Fibroblast of skin of right biceps (primary cell): ENCODE measurements around the gene BPIFB4.
"Not testable (repeated sequence)": the region's sequence is repeated elsewhere in the genome, so short reads cannot be mapped to it uniquely, and the experiment has no call there.

Source experiments
- DNase-seq: peaks from one replicate; pipeline ENCODE4 v3.0.0-alpha.2; 2013

BPIFB4 gene

GRCh38 chr20:33091147-33091546 lies 11.7 kb downstream of the BPIFB4 start:
- no peak for DNase-seq

DNA sequence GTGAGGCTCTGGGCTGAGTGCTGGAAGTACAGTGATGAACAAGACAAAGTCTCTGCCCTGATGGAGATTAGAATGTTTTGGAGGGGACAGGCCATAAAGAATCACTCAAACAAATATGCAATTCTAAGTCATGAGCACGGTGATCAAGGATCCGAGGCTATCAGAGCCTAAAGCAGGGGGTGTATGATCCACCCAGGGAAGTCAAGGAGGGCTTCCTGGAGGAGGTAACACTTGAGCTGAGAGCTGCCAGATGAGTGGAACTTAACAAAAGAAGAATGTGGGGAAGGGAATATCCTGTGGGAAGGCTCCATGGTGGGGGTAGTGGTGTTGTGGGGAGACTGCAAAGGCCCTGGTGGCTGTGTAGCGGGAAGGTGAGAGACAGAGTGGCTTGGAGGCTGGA lies 12.2 kb downstream of the BPIFB4 start:
- no peak for DNase-seq

- no peak for DNase-seq
Observed at GRCh38 chr20:33092361-33092760, 12.9 kb downstream of the BPIFB4 start.

GRCh38 chr20:33093074-33093473 lies 13.6 kb downstream of the BPIFB4 start:
- no peak for DNase-seq

GRCh38 chr20:33093582-33093981 lies 14.1 kb downstream of the BPIFB4 start:
- no peak for DNase-seq

DNA sequence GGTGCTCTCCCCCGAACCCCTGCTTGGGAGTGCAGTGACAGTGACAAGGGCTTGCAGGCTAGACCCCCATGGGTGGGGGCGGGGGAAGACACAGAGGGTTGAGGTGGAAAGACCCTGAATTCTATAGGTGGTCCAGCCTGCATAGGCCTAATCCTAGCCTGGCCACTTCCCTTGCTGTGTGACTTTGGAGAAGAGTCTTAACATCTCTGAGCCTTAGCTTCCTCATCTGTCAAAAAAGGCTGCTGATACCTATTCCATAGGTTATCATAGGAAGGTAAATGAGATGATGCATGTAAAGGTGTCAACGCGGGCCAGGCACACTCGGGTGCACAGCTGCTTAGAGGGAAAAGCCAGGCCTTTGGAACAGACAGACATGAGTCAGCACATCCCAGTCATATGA lies 15.8 kb downstream of the BPIFB4 start:
- no peak for DNase-seq

DNA sequence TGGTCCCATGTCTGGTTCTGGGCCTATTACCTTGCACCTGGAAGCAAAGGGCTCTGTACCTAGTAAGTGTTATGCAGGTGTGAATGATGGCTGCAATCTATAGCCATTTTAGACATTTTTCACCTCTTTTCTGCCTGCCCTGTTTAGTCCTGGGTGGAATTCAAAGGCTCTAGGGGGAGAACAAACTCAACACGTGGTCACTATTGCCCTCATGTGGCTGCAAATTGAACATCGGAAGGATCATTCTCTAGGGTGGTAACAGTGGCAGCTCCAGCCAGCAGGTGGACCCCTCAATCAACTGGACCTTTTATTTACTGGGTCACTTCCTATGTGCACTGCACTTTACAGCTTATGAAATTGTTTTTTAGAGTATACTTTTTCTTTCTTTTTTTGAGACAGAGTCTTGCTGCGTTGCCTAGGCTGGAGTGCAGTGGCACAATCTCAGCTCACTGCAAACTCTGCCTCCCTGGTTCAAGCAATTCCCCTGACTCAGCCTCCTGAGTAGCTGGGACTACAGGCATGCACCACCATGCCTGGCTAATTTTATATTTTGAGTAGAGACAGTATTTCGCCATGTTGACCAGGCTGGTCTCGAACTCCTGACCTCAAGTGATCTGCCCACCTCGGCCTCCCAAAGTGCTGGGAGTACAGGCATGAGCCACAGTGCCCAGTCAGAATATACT lies 16.6 kb downstream of the BPIFB4 start:
- peak; percentile 42 for DNase-seq

GRCh38 chr20:33097001-33097400 lies 17.6 kb downstream of the BPIFB4 start:
- no peak for DNase-seq

GRCh38 chr20:33099843-33100538 lies 20.5 kb downstream of the BPIFB4 start:
- no peak for DNase-seq

DNA sequence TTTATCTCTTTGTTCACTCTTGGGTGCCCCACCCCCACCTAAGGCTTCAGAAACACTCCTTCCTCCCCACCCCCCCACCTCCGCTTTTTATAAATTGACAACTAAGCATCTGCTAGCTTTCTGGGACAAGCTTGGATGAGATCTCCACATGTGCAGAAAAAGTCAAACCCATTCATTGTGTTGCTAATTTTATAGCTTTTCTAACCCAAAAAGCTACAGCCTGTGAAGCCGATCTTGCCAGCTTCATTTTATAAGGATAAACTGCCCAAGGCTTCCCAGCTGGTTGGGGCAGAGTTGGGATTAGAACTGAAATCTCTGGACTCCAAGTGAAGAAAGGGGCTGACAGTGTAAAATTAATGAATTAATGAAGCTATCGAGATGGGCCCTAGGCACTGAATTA lies 24.1 kb downstream of the BPIFB4 start:
- no peak for DNase-seq

GRCh38 chr20:33104336-33104735 lies 24.9 kb downstream of the BPIFB4 start:
- DNase-seq: no peak

GRCh38 chr20:33105316-33105924 lies 26.0 kb downstream of the BPIFB4 start:
- DNase-seq: no peak

- DNase-seq: not testable (repeated sequence)
Observed at GRCh38 chr20:33106058-33106620, 26.7 kb downstream of the BPIFB4 start.

GRCh38 chr20:33108661-33109060 lies 29.2 kb downstream of the BPIFB4 start:
- DNase-seq: no peak

GRCh38 chr20:33110147-33110825 lies 30.8 kb downstream of the BPIFB4 start:
- no peak for DNase-seq

DNA sequence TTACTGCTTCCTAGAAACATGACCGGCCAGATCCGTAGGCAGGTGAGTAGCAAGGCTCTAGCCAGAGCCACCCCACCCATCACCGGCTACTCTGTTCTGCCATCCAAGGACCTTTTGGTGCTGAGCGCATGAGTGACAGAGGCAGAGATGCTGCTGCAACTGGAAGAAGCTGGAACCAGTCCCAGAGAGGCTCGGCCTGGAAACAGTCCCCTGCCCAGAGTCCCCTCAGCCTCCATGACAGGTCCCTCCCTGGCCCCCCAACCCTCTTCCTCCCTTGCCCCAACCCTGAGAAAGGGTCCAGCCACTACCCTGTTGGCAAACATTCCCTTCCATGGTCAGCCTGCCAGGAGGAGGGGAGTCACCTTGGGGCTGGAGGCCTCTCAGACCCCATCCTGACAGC lies 31.9 kb downstream of the BPIFB4 start:
- no peak for DNase-seq

- no peak for DNase-seq
Observed at GRCh38 chr20:33112547-33113386, 33.3 kb downstream of the BPIFB4 start.

GRCh38 chr20:33113387-33113908 lies 34.0 kb downstream of the BPIFB4 start:
- no peak for DNase-seq

DNA sequence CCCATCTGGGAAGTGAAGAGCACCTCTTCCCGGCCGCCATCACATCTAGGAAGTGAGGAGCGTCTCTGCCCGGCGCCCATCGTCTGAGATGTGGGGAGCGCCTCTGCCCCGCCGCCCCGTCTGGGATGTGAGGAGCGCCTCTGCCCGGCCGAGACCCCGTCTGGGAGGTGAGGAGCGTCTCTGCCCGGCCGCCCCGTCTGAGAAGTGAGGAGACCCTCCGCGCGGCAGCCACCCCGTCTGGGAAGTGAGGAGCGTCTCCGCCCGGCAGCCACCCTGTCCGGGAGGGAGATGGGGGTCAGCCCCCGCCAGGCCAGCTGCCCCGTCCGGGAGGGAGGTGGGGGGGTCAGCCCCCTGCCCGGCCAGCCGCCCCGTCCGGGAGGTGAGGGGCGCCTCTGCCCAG lies 36.1 kb downstream of the BPIFB4 start:
- not testable (repeated sequence) for DNase-seq

- DNase-seq: no peak
Observed at GRCh38 chr20:33119725-33120720, 40.6 kb downstream of the BPIFB4 start.

DNA sequence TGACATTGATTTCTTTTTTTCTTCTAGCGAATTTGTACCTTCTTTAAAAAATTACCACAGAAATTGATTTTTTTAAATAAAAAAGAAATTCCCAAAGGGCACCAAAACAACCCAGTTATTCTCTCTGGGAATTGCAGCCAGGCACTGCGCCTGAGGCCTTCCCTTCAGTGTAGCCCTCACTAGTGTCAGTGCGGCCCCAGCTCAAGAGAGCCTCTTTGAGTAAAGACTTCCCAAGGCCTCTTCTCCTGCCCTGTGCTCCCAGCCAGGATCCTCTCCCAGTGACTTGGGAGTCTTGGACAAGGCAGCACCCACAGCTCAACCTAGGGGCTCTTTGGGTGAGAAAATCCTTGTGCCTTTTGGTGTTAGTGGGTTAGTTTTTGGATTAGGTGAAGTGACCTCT lies 41.5 kb downstream of the BPIFB4 start:
- no peak for DNase-seq
